ENCODE results near the gene MCM6.

The MCM6 gene

DNA sequence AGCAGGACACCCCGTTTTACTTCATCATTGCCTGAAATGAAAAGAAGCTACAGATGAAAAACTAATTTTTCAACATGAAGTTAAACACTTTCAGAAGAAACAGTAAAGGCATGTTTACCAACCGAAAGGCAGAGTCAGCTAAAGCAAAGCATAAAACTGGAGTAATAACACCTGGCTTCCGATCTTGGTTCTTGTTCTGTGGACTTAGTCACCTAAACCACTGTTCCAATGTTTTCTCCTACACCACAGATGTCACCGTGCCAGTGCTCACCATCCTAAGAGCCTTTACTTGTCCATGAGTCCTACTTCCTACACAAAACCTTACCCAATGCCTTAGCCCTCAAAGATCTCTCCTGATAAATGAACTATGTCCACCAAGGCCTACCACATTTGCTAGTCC, 13.5 kb downstream of the MCM6 start:
- DNase-seq, result no peak

GRCh38 chr2:135853401-135853800, 22.8 kb downstream of the MCM6 start:
- DNase-seq, result no peak

DNA sequence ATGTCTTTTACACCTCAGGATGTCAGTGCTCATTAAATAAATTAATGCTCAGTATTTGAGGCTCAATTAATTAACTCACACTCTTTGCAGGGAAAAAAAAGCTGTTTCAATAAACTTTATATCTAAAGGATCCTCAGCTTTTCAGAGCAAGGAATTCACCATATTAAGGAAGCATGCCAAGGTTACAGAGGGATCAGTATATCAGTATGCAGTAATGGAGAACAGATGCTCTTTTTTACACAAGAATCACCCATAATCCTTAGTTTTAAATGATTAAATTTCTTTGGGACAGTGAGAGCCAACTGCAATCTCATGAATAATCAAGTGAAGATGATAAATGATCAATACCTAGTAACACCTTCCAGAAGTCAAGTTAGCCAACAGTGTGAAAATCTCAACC, 24.4 kb downstream of the MCM6 start:
- DNase-seq, result no peak

DNA sequence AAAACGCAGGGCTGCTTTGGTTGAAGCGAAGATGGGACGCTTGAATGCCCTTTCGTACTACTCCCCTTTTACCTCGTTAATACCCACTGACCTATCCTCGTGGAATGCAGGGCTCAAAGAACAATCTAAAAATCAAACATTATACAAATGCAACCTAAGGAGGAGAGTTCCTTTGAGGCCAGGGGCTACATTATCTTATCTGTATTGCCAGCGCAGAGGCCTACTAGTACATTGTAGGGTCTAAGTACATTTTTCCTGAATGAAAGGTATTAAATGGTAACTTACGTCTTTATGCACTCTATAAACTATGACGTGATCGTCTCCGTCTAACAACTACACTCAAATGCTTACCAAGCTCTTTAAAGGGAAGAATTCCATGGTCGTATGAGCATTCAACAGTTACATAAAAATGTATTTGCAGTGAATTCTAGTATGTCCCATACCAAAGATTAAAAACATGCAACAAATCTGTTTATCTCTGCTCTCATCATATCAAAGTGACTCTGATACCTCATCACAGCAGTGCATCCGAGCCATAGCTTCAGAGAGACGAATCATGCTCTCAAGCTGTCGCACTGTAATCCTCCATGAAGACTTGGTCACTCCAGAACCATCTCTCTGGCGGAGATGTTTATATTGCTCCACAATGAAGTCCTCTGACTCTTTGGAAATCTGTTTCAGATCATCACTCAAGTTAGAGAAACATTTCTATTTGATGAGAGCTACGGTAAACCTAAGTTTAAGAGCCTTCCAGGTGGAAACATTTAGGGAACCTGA, 25.2 kb downstream of the MCM6 start:
- no peak for DNase-seq

GRCh38 chr2:135849087-135849486, 27.2 kb downstream of the MCM6 start:
- DNase-seq, result no peak

DNA sequence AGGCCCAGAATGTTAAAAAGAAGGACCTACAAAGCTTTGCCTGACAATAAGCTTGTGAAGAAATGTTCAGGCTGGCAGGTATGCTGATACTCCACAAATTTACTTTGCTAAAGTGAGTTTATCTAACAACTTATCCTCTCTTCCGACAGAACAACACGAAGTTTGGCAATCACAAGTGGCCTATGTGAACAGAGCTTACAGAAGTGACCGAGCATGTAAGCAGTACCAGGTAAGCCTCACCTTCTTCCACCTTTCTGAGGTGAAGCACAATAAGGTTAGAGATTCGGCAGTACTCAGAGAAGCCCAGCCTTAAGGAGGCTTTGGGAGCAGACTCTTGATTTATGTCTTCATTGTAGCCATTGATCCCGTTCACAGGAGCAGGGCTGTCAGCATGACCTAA, 30.2 kb downstream of the MCM6 start:
- no peak for DNase-seq

DNA sequence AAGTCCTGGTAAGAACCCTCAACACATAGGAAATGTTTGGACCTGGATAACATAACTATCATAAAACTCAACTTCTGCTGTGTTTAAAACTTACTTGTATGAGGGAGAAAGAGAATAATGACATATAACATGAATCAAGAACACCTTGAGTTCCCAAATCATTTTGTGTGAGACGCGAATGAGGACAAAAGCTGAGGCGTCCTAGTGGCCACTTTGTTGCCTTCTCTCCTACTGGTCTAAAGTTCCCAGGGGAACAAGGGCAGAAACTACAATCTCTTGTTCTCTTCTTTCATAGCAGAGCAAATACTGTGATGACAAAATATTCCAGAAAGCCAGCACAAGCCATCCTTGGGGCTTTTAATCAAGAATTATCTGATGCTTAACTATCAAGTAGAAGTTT, 31.0 kb downstream of the MCM6 start:
- DNase-seq, result no peak

DNA sequence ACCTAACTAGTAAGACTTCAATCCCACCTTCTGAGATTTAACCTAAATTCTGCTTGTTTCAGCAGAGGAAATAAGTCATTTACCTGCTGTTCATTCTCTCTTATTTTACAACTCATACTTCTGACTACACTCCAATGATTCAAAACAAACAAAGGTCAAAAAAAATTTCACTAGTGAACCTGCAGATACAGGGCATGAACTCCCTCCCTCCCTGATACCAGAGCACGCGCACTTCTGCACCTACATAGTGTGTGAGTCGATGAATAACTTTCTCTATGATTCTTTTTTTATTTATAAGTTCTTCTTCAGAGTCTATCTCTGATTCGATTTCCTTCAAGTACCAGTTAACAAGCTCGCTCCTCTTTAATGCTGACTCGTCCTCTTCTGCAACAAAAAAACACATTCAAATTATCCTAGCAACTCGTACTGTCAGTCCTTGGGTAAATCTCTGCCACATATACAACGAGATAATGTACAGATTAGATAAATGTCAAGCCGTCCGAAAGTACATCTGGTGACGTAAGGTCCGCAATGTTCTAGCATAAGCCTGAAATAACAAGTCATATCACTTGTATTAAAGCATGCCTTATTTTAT, 31.8 kb downstream of the MCM6 start:
- DNase-seq, result no peak

GRCh38 chr2:135843671-135844070, 32.6 kb downstream of the MCM6 start:
- no peak for DNase-seq

DNA sequence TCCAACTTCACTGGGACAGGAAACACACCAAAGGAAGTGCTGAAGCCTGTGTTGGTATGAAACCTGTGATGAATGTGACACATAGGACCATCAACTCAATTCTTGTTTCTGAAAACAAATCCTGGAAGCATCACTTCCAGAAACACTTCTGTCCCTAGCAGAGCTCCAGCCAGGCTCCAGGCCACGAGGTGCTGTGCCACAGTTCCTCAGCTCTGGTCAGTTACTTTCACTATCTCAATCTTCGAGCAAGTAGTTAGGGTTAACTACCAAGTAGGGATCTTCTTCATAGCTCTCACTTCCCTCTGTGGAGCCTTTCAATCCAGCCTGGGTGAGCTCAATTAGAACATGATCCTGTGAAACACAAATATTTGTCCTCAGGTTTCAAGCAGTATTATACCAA, 35.6 kb downstream of the MCM6 start:
- DNase-seq, result no peak

- no peak for DNase-seq
Measured at GRCh38 chr2:135839713-135840112, 36.5 kb downstream of the MCM6 start.

- DNase-seq, result no peak
Measured at GRCh38 chr2:135838502-135838901, 37.7 kb downstream of the MCM6 start.

DNA sequence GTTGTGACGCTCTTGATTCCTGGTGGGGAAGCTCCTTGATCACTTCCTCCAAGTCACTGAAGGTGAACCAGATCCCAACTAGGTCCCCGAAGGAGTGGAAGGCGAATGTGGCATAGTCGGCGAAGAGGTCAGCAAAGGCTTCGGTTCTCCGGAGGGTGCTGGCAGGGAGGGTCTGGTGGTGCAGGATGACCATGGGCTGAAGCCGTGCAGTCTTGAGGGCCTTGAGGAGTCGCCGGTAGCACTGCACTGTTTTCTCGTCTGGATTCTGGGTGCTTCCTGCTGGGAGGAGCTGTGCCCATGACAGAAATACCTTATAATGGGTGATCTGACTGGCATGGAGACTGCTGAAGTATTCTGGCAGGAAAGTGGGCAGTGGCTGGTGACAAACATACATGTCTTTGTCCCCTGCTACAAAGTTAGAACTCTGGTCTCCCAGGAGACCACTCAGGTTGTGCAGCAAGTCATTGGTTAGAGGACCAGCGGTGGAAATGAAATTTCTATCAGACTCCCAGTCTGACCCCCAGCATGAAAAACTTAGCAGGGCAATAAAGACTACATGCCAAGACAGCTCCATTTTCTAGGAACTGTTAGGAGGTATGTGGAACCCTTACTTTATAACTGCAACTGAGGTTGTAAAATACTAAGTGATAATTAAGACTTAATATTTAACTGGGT, 39.5 kb downstream of the MCM6 start, which contains the start of gene LCT:
Gene LCT (minus strand): TSS at position 589 of the 675 bp plus-strand sequence. CDS start 15 bp downstream, at position 574.
- no peak for DNase-seq

DNA sequence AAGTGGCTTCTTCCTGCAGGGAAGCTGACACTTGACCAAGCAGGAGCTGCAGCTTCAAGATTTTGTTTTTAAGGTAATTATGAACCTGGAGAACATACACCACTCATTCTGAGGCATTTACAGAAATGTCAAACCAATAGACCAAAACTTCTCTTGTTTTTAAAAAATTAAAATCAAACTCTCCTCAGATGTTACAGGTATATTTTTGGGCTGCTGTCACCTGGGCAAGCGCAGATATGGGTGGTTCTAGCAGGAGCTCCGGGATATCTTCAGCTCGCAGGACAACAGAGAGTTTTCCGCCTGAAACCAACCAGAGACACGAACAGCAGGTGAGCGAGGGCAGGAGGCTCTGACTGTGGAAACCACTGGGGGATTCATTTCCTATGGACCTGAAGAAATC, 43.4 kb downstream of the MCM6 start:
- DNase-seq, result no peak

GRCh38 chr2:135831180-135831812, 44.9 kb downstream of the MCM6 start:
- no peak for DNase-seq

GRCh38 chr2:135829378-135830135, 46.7 kb downstream of the MCM6 start:
- peak; percentile 5 to 31 for DNase-seq

DNA sequence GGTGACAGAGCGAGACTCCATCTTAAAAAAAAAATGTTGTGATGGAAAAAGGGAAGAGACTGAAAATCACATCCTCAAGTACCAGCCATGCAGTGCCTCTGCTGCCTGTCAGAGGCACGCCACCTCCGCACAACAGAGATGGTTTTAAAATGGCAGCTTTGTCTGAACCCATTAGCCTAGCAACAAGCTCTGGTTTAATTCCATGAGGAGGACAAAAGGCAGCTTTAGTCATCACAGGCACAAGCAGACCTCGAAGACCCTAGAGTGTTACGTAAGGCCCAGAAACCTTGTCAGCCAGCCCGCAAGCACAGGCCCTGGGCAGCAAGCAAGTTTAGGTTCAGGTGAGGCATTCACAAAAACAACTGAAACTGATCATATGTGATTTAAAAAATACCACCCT, 49.7 kb downstream of the MCM6 start:
- DNase-seq, result no peak

- no peak for DNase-seq
Measured at GRCh38 chr2:135825550-135826176, 50.6 kb downstream of the MCM6 start.

GRCh38 chr2:135825131-135825530, 51.1 kb downstream of the MCM6 start:
- no peak for DNase-seq

DNA sequence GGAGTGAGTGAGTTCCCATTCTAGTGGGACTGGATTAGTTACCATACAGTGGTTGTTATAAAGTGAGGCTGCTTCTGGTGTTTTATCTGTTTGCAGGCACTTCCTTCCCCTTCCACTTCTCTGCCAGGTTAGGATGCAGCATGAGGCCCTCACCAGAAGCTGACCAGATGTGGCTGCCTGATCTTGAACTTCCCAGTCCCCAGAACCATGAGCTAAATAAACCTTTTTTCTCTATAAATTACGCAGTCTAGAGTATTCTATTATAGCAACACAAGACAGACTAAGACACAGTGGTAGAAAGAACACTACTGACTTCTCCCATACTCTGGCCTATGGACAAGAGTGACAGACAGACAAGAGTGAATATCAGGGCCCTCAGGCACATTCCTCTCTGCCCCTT, 53.4 kb downstream of the MCM6 start:
- no peak for DNase-seq

DNA sequence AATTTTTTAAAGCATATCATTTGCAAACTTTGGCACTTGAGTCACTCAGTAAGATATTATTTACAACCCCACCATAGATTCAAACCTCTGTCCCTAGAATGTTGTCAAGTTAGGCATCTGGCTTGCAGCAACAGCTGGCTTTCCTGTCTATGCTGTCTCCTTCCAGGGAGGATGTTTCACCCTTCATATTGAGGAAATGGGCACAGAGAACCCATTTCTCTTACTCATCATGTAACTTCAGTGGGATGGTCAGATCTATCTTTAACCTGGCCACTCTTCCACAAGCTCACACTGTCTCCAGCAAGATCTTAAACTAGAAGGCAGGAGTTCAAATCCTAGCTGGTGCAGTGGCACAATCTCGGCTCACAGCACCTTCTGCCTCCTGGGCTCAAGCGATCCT, 55.1 kb downstream of the MCM6 start:
- no peak for DNase-seq

DNA sequence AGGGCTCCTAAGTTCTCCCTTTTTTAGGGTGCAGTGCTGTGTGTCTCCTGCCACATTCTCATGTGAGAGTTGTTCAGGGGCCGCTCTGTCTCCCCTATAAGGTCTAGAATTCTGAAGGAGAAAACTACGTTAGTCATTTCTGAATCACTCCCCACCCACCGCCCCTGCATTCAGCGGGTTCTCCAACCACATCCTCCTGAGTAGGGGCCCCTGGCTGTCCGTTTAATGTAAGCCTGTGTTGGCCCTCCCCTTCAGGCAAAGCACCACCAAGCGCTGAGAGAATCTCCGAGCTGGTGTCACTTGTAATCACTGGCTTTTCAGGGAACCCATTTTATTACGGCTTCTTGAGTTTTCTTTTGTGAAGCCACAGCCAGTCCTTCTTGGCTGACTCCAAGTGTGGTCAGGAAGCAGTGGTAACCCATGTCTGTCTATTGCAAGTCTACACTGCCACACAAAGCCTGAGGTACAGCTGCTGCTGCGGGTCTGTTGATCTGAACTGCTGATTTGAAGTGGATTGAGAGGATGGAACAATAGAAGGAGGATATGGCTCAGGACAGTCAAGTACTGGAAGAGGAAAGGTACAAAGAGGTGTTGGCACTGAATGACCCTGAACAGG, 56.1 kb downstream of the MCM6 start:
- no peak for DNase-seq
